Measurements from ENCODE around the gene DLX1. TPM values are rescaled to one million over a fixed set of nuclear protein-coding genes. Genes with fewer than 3 reads are reported as not detected.

DLX1 gene
- total and polyA plus RNA-seq, 9 of the 15 experiments (the other 6 are each of a cell fraction or from before 2014, with no cell fraction given) = 1.9 to 26.2 (median 9.6) TPM

DNA sequence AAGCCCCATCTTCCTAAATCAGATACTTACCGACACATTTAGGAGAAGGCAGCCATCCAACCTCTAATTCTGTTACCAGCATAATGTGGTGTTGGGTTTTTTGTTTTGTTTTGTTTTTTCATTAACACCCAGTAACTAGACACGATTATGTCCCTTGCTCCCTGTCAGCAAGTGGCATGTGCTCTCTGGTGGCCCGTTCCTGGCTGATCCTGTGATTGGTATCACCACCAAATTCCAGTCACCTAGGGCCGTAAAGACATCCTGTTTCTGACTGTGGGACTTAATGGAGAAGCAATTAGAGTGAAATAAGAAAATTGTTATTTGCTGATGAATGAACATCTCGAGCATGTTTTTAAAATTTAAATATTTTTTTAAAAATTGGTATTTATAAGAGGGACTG lies 5.9 kb upstream of the DLX1 start:
- H3K79me2 ChIP-seq (ENCODE audit: control insufficient read depth, insufficient read depth, low read length) = no peaks in the 10 kb centered on the region
- intact Hi-C loops (cut with micrococcal nuclease) = no loop called here
- 0 out of 2 replicates have a peak, but pooled peaks cover 3% of the 10 kb centered on the region for H3K9me3 ChIP-seq (replicated peaks; ENCODE audit: control insufficient read depth, insufficient read depth, low read depth, low read length)
- WGBS (ENCODE audit: insufficient coverage, low coverage, missing lambda C conversion rate) = 59% methylated on average over 5 of the region's 5 CpGs
- in situ Hi-C loops (cut with MboI) = no loop called here
- no peak overlapping the region for H2AFZ ChIP-seq (ENCODE audit: low read depth, low read length)
- FAIRE-seq (peak; percentile 29), ATAC-seq (no peak), DNase-seq (ENCODE audit: extremely low read depth in 1 of 4, low spot score in 3 of 4) (no peak)
- H4K20me1 ChIP-seq (replicated peaks; ENCODE audit: control insufficient read depth, insufficient read depth, low read length) = no peaks in the 10 kb centered on the region
- TF ChIP-seq RAD21 (CRISPR knock-in tag; conservative IDR thresholded peaks at IDR 0.05 in 1 of 2, IDR thresholded peaks at IDR 0.05 in 1 of 2) (peak in 1 of 2 experiments; percentile 2; a peak in 1 of 4 replicates), ILK (tag; IDR thresholded peaks at IDR 0.05; ENCODE audit: borderline replicate concordance, low read depth) (no peak)
- H3K27me3 ChIP-seq (ENCODE audit: control insufficient read depth in 2 of 2, insufficient read depth in 2 of 2, low read length in 2 of 2) = no peaks in the 10 kb centered on the region
- POLR2A ChIA-PET = no interaction called here
- no peak overlapping the region for H3K9ac ChIP-seq (ENCODE audit: insufficient read depth in 1 of 2, low read depth in 2 of 2, low read length in 2 of 2)
- H3K27ac ChIP-seq (ENCODE audit: extremely low read depth, low read depth, low read length) = no peak overlapping the region
- no TSS peak for BruUV-seq (replicated peaks)
- H3K36me3 ChIP-seq (ENCODE audit: control insufficient read depth, insufficient read depth, low read length) = no peaks in the 10 kb centered on the region
- H3K4me2 ChIP-seq (ENCODE audit: insufficient read depth, low read length) = no peak overlapping the region
- no peaks in the 10 kb centered on the region for H3K9me1 ChIP-seq (ENCODE audit: control insufficient read depth, insufficient read depth, low read length)
- CTCF ChIA-PET (ENCODE audit: low intra/inter-chr PET ratio) = no interaction called here
- peaks cover 4 to 20% of the 10 kb centered on the region in 2 experiments; a peak in 4 of 5 replicates for H3K4me1 ChIP-seq (replicated peaks in 1 of 2; ENCODE audit: control insufficient read depth in 2 of 2, insufficient read depth in 2 of 2, low read length in 2 of 2)
- no peak overlapping the region for H3K4me3 ChIP-seq

DNA sequence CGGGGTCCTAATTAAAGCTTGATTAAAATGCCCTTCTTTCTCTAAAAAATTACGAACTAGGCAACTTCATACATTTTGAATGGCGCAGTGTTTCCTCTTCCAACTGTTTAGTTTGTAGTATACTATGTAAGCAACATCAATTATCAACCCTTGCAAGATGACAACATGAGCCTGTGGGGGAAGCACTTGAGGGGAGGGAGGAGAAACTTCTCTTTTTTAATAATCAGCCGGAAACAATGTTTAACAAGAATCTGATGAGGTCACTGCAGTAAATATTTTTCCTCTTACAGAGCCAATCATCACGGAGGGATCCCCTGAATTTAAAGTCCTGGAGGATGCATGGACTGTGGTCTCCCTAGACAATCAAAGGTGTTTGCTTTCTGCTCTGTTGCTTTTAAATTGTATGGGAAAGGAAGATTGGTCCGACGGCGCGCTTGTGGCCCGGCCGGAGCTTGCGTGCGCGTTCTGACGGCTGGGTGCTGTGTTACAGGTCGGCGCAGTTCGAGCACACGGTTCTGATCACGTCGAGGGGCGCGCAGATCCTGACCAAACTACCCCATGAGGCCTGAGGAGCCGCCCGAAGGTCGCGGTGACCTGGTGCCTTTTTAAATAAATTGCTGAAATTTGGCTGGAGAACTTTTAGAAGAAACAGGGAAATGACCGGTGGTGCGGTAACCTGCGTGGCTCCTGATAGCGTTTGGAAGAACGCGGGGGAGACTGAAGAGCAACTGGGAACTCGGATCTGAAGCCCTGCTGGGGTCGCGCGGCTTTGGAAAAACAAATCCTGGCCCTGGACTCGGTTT lies 5.3 kb upstream of the DLX1 start:
- ATAC-seq = no peak
- H3K4me2 ChIP-seq (ENCODE audit: insufficient read depth, low read length) = no peak overlapping the region
- BruUV-seq (replicated peaks) = no TSS peak
- 0 out of 2 replicates have a peak, but pooled peaks cover 3% of the 10 kb centered on the region for H3K9me3 ChIP-seq (replicated peaks; ENCODE audit: control insufficient read depth, insufficient read depth, low read depth, low read length)
- peak; percentile 52 for FAIRE-seq
- H3K27me3 ChIP-seq (ENCODE audit: control insufficient read depth in 2 of 2, insufficient read depth in 2 of 2, low read length in 2 of 2) = no peaks in the 10 kb centered on the region
- no peaks in the 10 kb centered on the region for H4K20me1 ChIP-seq (replicated peaks; ENCODE audit: control insufficient read depth, insufficient read depth, low read length)
- intact Hi-C loops (cut with micrococcal nuclease) = no loop called here
- no peaks in the 10 kb centered on the region for H3K79me2 ChIP-seq (ENCODE audit: control insufficient read depth, insufficient read depth, low read length)
- in situ Hi-C loops (cut with MboI) = no loop called here
- no peaks in the 10 kb centered on the region for H3K9me1 ChIP-seq (ENCODE audit: control insufficient read depth, insufficient read depth, low read length)
- POLR2A ChIA-PET = no interaction called here
- no peak overlapping the region for H3K9ac ChIP-seq (ENCODE audit: insufficient read depth in 1 of 2, low read depth in 2 of 2, low read length in 2 of 2)
- no peak overlapping the region for H2AFZ ChIP-seq (ENCODE audit: low read depth, low read length)
- DNase-seq (ENCODE audit: extremely low read depth in 1 of 4, low spot score in 3 of 4) = no peak
- CTCF ChIA-PET (ENCODE audit: low intra/inter-chr PET ratio) = no interaction called here
- no peaks in the 10 kb centered on the region for H3K36me3 ChIP-seq (ENCODE audit: control insufficient read depth, insufficient read depth, low read length)
- H3K27ac ChIP-seq (ENCODE audit: extremely low read depth, low read depth, low read length) = no peak overlapping the region
- no peak overlapping the region for H3K4me3 ChIP-seq
- WGBS (ENCODE audit: insufficient coverage, low coverage, missing lambda C conversion rate) = 88% methylated on average over 32 of the region's 38 CpGs
- H3K4me1 ChIP-seq (replicated peaks in 1 of 2; ENCODE audit: control insufficient read depth in 2 of 2, insufficient read depth in 2 of 2, low read length in 2 of 2) = peaks cover 4 to 26% of the 10 kb centered on the region in 2 experiments; a peak in 4 of 5 replicates
- TF ChIP-seq C11orf30 (IDR thresholded peaks at IDR 0.05; ENCODE audit: low read depth) (no peak), FOXJ2 (tag; IDR thresholded peaks at IDR 0.05) (no peak), MEIS2 (IDR thresholded peaks at IDR 0.05; ENCODE audit: partially characterized antibody) (peak; percentile 82), PKNOX1 (IDR thresholded peaks at IDR 0.05) (peak; percentile 25; the same call in 1 of the 2 replicates), HDAC1 (IDR thresholded peaks at IDR 0.05) (no peak), KHSRP (IDR thresholded peaks at IDR 0.05) (no peak), ATF7 (IDR thresholded peaks at IDR 0.05) (peak; percentile 49; the same call in 1 of the 2 replicates), GABPB1 (CRISPR knock-in tag; IDR thresholded peaks at IDR 0.05) (peak; percentile 37; the same call in 1 of the 2 replicates), SIRT6 (IDR thresholded peaks at IDR 0.05; ENCODE audit: low read depth, low read length) (no peak), POLR2A (conservative IDR thresholded peaks at IDR 0.05) (no peak), BRF1 (IDR thresholded peaks at IDR 0.05; ENCODE audit: borderline replicate concordance, extremely low read depth, insufficient read length) (no peak), TCF3 (CRISPR knock-in tag; IDR thresholded peaks at IDR 0.05) (peak; percentile 44), TBL1XR1 (IDR thresholded peaks at IDR 0.05; ENCODE audit: low read length in 2 of 2) (no peak), FIP1L1 (IDR thresholded peaks at IDR 0.05; ENCODE audit: low read depth, low read length, poor library complexity, severe bottlenecking) (no peak)

All from K562 (cell line).